ES-I3 (cell line): Measurements from ENCODE around the gene CTPS2.
A peak's percentile ranks its signal among the peaks of the same experiment; 100 is the strongest.
"Not testable (repeated sequence)": the region's sequence is repeated elsewhere in the genome, so short reads cannot be mapped to it uniquely, and the experiment has no call there.

Experiments
- H3K36me3 ChIP-seq: 2 replicates; pipeline ENCODE4 v1.6.1; 2013; ENCODE audit warnings: mild to moderate bottlenecking, low read length, control low read depth, moderate library complexity; ENCODE audit not compliant: insufficient read depth
- H3K4me1 ChIP-seq: 2 replicates; pipeline ENCODE4 v1.6.1; 2013; ENCODE audit warnings: mild to moderate bottlenecking, control low read depth, low read length; ENCODE audit not compliant: insufficient read depth
- H3K9ac ChIP-seq: 2 replicates; pipeline ENCODE4 v1.6.1; 2013; ENCODE audit warnings: low read depth, mild to moderate bottlenecking, low read length, moderate library complexity
- H3K9me3 ChIP-seq: 2 replicates; pipeline ENCODE4 v1.6.1; 2013; ENCODE audit warnings: mild to moderate bottlenecking, low read length, moderate library complexity; ENCODE audit not compliant: control insufficient read depth, insufficient read depth

The CTPS2 gene

GRCh38 chrX:16712548-16713155 lies at the start of gene CTPS2:
TSS of gene CTPS2 (minus strand) at chrX:16712669. CDS start at chrX:16702902, 9,767 bp downstream.
- no peaks in the 10 kb centered on the region for H3K4me1 ChIP-seq
- H3K9me3 ChIP-seq = no peaks in the 10 kb centered on the region
- peak within 1 kb of the TSS; percentile 66 for H3K9ac ChIP-seq
- peaks cover 2% of the 10 kb centered on the region; the same call in 1 of the 2 replicates for H3K36me3 ChIP-seq

- H3K9ac ChIP-seq, H3K9me3 ChIP-seq, H3K4me1 ChIP-seq: not testable (repeated sequence)
- H3K36me3 ChIP-seq = peaks cover 16% of the 10 kb centered on the region
Measured at GRCh38 chrX:16761500-16761899, 49.0 kb upstream of the CTPS2 start.

DNA sequence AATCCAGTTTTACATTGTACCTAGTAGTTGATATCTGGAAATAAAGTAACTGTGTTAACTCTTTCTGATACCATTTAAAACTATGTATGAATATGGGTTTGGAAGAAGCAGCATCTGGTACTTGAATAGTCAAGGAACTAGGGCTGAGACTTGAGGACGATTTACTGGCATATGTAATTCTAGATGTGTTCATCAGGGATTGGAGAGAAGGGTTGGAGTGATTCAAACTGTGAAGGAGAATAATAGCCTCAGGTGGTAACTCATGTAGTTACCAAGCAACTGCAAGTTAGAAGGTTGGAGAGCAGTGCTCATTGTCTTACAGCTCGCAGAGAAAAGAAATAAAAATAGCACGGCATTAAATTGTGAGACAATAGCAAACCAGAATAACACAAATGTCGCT lies 44.3 kb upstream of the CTPS2 start:
- H3K9ac ChIP-seq = no peak overlapping the region
- no peaks in the 10 kb centered on the region for H3K9me3 ChIP-seq
- H3K36me3 ChIP-seq = peaks cover 30% of the 10 kb centered on the region
- H3K4me1 ChIP-seq = no peaks in the 10 kb centered on the region

DNA sequence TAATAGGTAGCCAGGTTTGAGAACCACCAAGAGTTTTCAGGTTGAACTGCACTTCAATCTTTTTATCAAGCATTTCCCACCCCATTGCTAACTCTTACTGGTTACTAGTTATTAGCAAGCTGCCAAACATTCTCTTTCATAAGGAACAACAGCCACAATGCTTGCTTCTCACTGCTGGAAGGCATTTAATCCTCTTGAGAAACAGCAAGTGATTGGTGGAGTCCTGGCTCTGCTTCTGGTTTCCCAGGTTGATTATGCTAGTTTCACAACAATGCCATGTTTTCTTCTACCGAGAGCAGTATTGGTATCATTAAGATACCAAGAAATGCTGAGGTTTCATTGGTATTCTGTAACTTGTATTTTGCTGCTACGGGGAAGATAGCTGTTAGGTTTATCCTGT lies 41.5 kb upstream of the CTPS2 start:
- no peaks in the 10 kb centered on the region for H3K9me3 ChIP-seq
- no peak overlapping the region for H3K9ac ChIP-seq
- H3K36me3 ChIP-seq = peaks cover 21% of the 10 kb centered on the region
- no peaks in the 10 kb centered on the region for H3K4me1 ChIP-seq

DNA sequence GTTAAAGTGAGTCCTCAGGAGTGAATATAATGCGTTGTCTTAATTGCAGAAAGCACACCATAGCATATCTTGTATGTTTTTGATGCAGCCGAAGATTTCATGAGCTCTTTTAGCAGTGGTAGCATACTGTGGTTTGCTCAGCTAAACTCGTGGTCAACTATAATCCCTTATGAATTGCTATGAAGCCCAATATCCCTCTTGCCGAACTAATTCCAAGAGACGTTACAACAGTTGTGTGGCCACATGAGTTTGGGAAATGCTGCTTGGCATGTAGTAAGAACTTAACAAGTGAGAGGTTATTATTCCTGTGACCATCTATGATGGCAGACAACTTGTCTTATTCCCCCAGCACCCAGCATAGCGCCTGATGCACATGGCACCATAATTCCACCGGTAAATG lies 37.7 kb upstream of the CTPS2 start:
- H3K36me3 ChIP-seq = peaks cover 28% of the 10 kb centered on the region
- no peaks in the 10 kb centered on the region for H3K4me1 ChIP-seq
- no peaks in the 10 kb centered on the region for H3K9me3 ChIP-seq
- no peak overlapping the region for H3K9ac ChIP-seq

GRCh38 chrX:16748425-16748824 lies 36.0 kb upstream of the CTPS2 start:
- Histone ChIP-seq H3K4me1 (no peaks in the 10 kb centered on the region), H3K9me3 (no peaks in the 10 kb centered on the region), H3K36me3 (peaks cover 39% of the 10 kb centered on the region), H3K9ac (no peak overlapping the region)

- no peak overlapping the region for H3K9ac ChIP-seq
- H3K4me1 ChIP-seq = no peaks in the 10 kb centered on the region
- H3K9me3 ChIP-seq = no peaks in the 10 kb centered on the region
- H3K36me3 ChIP-seq = peaks cover 48% of the 10 kb centered on the region
Measured at GRCh38 chrX:16745659-16746058, 33.2 kb upstream of the CTPS2 start.

- Histone ChIP-seq H3K36me3 (peaks cover 48% of the 10 kb centered on the region), H3K9ac (no peak overlapping the region), H3K9me3 (no peaks in the 10 kb centered on the region), H3K4me1 (no peaks in the 10 kb centered on the region)
Measured at GRCh38 chrX:16745102-16745501, 32.6 kb upstream of the CTPS2 start.

- Histone ChIP-seq H3K9me3 (no peaks in the 10 kb centered on the region), H3K9ac (no peak overlapping the region), H3K4me1 (no peaks in the 10 kb centered on the region), H3K36me3 (peaks cover 48% of the 10 kb centered on the region)
Measured at GRCh38 chrX:16743604-16744325, 31.3 kb upstream of the CTPS2 start.

- H3K9ac ChIP-seq = no peak overlapping the region
- peaks cover 35% of the 10 kb centered on the region for H3K36me3 ChIP-seq
- no peaks in the 10 kb centered on the region for H3K4me1 ChIP-seq
- H3K9me3 ChIP-seq = no peaks in the 10 kb centered on the region
Measured at GRCh38 chrX:16739574-16739973, 27.1 kb upstream of the CTPS2 start.

GRCh38 chrX:16737024-16737423 lies 24.6 kb upstream of the CTPS2 start:
- Histone ChIP-seq H3K36me3 (peaks cover 19% of the 10 kb centered on the region), H3K4me1 (no peaks in the 10 kb centered on the region)

DNA sequence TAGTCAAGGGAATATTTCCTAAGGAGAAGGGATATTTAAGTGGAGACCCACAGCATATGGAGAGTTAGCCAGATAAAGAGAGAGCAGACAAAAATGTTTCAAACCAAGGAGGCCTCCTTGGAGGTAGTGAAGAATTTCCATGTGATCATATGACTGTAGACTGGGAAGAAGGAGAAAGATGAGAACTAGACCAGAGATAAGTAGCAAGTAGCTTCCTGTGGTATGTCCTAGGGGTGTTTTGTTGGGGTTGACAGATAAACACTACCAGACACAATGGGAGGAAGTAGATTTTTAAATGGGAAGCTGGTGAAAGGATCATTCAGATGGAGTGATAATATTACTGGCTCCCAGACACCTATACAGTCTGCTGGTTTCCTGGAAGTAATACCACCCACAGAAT lies 20.5 kb upstream of the CTPS2 start:
- Histone ChIP-seq H3K36me3 (peaks cover 22% of the 10 kb centered on the region), H3K4me1 (no peaks in the 10 kb centered on the region), H3K9ac (no peak overlapping the region), H3K9me3 (peaks cover 7% of the 10 kb centered on the region; the same call in 1 of the 2 replicates)

More at GRCh38 chrX:16737024-16737423, 24.6 kb upstream of the CTPS2 start:
- H3K9ac ChIP-seq = no peak overlapping the region
- no peaks in the 10 kb centered on the region for H3K9me3 ChIP-seq

DNA sequence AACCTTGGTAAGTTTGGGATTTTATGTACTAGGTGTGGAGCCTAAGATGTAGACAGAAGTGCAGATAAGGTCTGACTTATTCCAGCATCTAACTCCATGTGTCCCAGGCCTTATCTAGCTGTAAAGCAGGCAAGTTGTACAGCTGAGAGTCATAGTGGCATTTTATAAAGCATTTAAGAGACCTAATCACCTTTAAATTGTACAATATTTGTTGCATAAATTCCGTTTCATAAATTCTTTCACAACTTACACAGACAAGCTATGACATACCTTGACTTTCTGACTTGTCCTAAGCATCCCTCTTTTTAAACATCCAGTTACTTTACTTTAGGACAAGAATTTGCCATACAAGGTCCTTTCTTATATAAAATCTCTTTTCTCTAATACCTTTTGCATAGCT lies 18.0 kb upstream of the CTPS2 start:
- H3K36me3 ChIP-seq = peaks cover 9% of the 10 kb centered on the region; the same call in 1 of the 2 replicates
- H3K4me1 ChIP-seq = no peaks in the 10 kb centered on the region
- peaks cover 13% of the 10 kb centered on the region for H3K9me3 ChIP-seq
- no peak overlapping the region for H3K9ac ChIP-seq

- Histone ChIP-seq H3K9ac (no peak overlapping the region), H3K9me3 (peaks cover 13% of the 10 kb centered on the region), H3K4me1 (no peaks in the 10 kb centered on the region), H3K36me3 (peaks cover 9% of the 10 kb centered on the region; the same call in 1 of the 2 replicates)
Measured at GRCh38 chrX:16727637-16728036, 15.2 kb upstream of the CTPS2 start.

GRCh38 chrX:16726347-16726988 lies 14.0 kb upstream of the CTPS2 start:
- H3K9ac ChIP-seq, H3K36me3 ChIP-seq, H3K4me1 ChIP-seq: not testable (repeated sequence)
- peaks cover 13% of the 10 kb centered on the region for H3K9me3 ChIP-seq
